Measurements from ENCODE around the gene GP5.

The GP5 gene

GRCh38 chr3:194350726-194351071 is 48.4 kb downstream of the GP5 start:
- DNase-seq (ENCODE audit: low read depth in 2 of 2): no peak

- no peak for DNase-seq (ENCODE audit: low read depth in 2 of 2)
Observed at GRCh38 chr3:194348354-194348753, 50.7 kb downstream of the GP5 start.

- DNase-seq (ENCODE audit: low read depth in 2 of 2): no peak
Observed at GRCh38 chr3:194346621-194347020, 52.4 kb downstream of the GP5 start.

- DNase-seq (ENCODE audit: low read depth in 2 of 2): no peak
Observed at GRCh38 chr3:194346035-194346434, 53.0 kb downstream of the GP5 start.
